Hepatocyte (in vitro differentiated cells): ENCODE results near the gene PHB1. TPM values are rescaled to one million over a fixed set of nuclear protein-coding genes. Genes with fewer than 3 reads are reported as not detected.
A peak's percentile ranks its signal among the peaks of the same experiment; 100 is the strongest.

ENCODE experiments used
- DNase-seq: peaks from one replicate; pipeline ENCODE4 v3.0.0-alpha.2; 2016; ENCODE audit warnings: low spot score
- H2AFZ ChIP-seq: fragments of 200-600 bp; sonication (generic); 2 replicates; pipeline ENCODE4 v1.6.0; 2016; ENCODE audit warnings: antibody characterized with exemption, mild to moderate bottlenecking
- H3K27ac ChIP-seq: fragments of 200-600 bp; sonication (generic); 2 replicates; pipeline ENCODE4 v1.5.1; 2016; ENCODE audit warnings: mild to moderate bottlenecking
- H3K27me3 ChIP-seq: fragments of 200-600 bp; sonication (generic); 2 replicates; pipeline ENCODE4 v1.6.1; 2016
- H3K36me3 ChIP-seq: fragments of 200-600 bp; sonication (generic); replicated peaks from 2 replicates; pipeline ENCODE4 v1.5.1; 2016; ENCODE audit warnings: low read depth; ENCODE audit not compliant: insufficient read depth
- H3K4me1 ChIP-seq: fragments of 200-600 bp; sonication (generic); 2 replicates; pipeline ENCODE4 v1.5.1; 2016; ENCODE audit warnings: mild to moderate bottlenecking, moderate library complexity; ENCODE audit not compliant: insufficient read depth
- H3K4me2 ChIP-seq: fragments of 200-600 bp; sonication (generic); 2 replicates; pipeline ENCODE4 v1.6.0; 2016
- H3K4me3 ChIP-seq: fragments of 200-600 bp; sonication (generic); 2 replicates; pipeline ENCODE4 v1.5.1; 2016; ENCODE audit warnings: mild to moderate bottlenecking
- H3K79me2 ChIP-seq: fragments of 200-600 bp; sonication (generic); 2 replicates; pipeline ENCODE4 v1.6.0; 2017; ENCODE audit warnings: mild to moderate bottlenecking
- H3K9me2 ChIP-seq: fragments of 200-600 bp; sonication (generic); replicated peaks from 2 replicates; pipeline ENCODE4 v1.6.0; 2017; ENCODE audit warnings: mild to moderate bottlenecking; ENCODE audit not compliant: insufficient read depth
- H3K9me3 ChIP-seq: fragments of 200-600 bp; sonication (generic); 2 replicates; pipeline ENCODE4 v1.5.1; 2016; ENCODE audit warnings: low read depth, mild to moderate bottlenecking
- H4K20me1 ChIP-seq: fragments of 200-600 bp; sonication (generic); 2 replicates; pipeline ENCODE4 v1.6.0; 2016; ENCODE audit warnings: mild to moderate bottlenecking; ENCODE audit not compliant: insufficient read depth, poor library complexity, severe bottlenecking
- CTCF ChIP-seq: fragments of 200-600 bp; sonication (generic); IDR thresholded peaks from 2 replicates; pipeline ENCODE4 v1.5.1; 2016; ENCODE audit warnings: antibody characterized with exemption, mild to moderate bottlenecking; ENCODE audit not compliant: poor library complexity
- EZH2 ChIP-seq: fragments of 200-600 bp; sonication (generic); IDR thresholded peaks from 2 replicates; pipeline ENCODE4 v1.6.1; 2016; ENCODE audit warnings: antibody characterized with exemption, mild to moderate bottlenecking, borderline replicate concordance
- EZH2phosphoT487 ChIP-seq: fragments of 200-600 bp; sonication (generic); IDR thresholded peaks from one replicate; pipeline ENCODE4 v1.6.1; 2018; ENCODE audit warnings: antibody characterized with exemption, mild to moderate bottlenecking, low read depth, moderate library complexity; ENCODE audit not compliant: unreplicated experiment, severe bottlenecking
- WGBS: methylation state at CpG from one replicate; pipeline ENCODE4 v1.1.6; 2016; ENCODE audit warnings: low lambda C conversion rate; ENCODE audit errors: missing lambda C conversion rate; 5-methylcytosine and 5-hydroxymethylcytosine counted together
- polyA plus RNA-seq: library from polyadenylated mRNA; unstranded; fragments of >200 nt; fragmentation: Nextera tagmentation; extraction: Ambion mirVana; gene quantifications from 2 replicates; pipeline ENCODE4 v1.2.1, GENCODE V29; 2016
- total RNA-seq: library from RNA; depleted of rRNA; stranded (reverse); fragments of >200 nt; gene quantifications from 2 replicates; pipeline ENCODE4 v1.2.3, GENCODE V29; 2014

The PHB1 gene
- total and polyA plus RNA-seq, 2 experiments from 2014 or later: 114 to 171 TPM

GRCh38 chr17:49414271-49414621 is 436 bp downstream of the PHB1 start:
- Histone ChIP-seq H3K9me2 (no peaks in the 10 kb centered on the region), H3K4me1 (peaks cover 3% of the 10 kb centered on the region), H3K27me3 (no peaks in the 10 kb centered on the region), H2AFZ (peak overlapping the region; percentile 77), H4K20me1 (no peaks in the 10 kb centered on the region), H3K36me3 (no peaks in the 10 kb centered on the region), H3K79me2 (peaks cover 12% of the 10 kb centered on the region), H3K27ac (no peak overlapping the region), H3K4me2 (peak overlapping the region; percentile 96), H3K4me3 (peak overlapping the region; percentile 77), H3K9me3 (no peaks in the 10 kb centered on the region)
- TF ChIP-seq CTCF: no peak
- no peak for TF ChIP-seq EZH2
- TF ChIP-seq EZH2phosphoT487: no peak
- DNase-seq: peak; percentile 31
- under 1% methylated on average over 10 of the region's 10 CpGs for WGBS

- WGBS: 97% methylated on average over 14 of the region's 14 CpGs
- H3K9me2 ChIP-seq: no peaks in the 10 kb centered on the region
- H3K27me3 ChIP-seq: no peaks in the 10 kb centered on the region
- H3K27ac ChIP-seq: no peak overlapping the region
- H4K20me1 ChIP-seq: no peaks in the 10 kb centered on the region
- no peak overlapping the region for H2AFZ ChIP-seq
- peaks cover 7% of the 10 kb centered on the region for H3K79me2 ChIP-seq
- no peak for DNase-seq
- H3K4me3 ChIP-seq: no peak overlapping the region
- H3K4me2 ChIP-seq: no peak overlapping the region
- no peak for TF ChIP-seq EZH2
- TF ChIP-seq CTCF: no peak
- no peak for TF ChIP-seq EZH2phosphoT487
- no peaks in the 10 kb centered on the region for H3K36me3 ChIP-seq
- no peaks in the 10 kb centered on the region for H3K9me3 ChIP-seq
- peaks cover 8% of the 10 kb centered on the region for H3K4me1 ChIP-seq
These were observed 5.6 kb downstream of the PHB1 start for GRCh38 chr17:49409066-49409465.

- Histone ChIP-seq H3K27me3 (no peaks in the 10 kb centered on the region), H4K20me1 (no peaks in the 10 kb centered on the region), H3K79me2 (no peaks in the 10 kb centered on the region), H3K27ac (peak overlapping the region; percentile 70), H3K36me3 (no peaks in the 10 kb centered on the region), H3K4me3 (no peak overlapping the region), H3K4me2 (no peak overlapping the region), H2AFZ (no peak overlapping the region), H3K4me1 (peaks cover 5% of the 10 kb centered on the region), H3K9me2 (no peaks in the 10 kb centered on the region), H3K9me3 (no peaks in the 10 kb centered on the region)
- TF ChIP-seq EZH2 (no peak), CTCF (peak; percentile 95), EZH2phosphoT487 (no peak)
- whole genome bisulfite sequencing: 24% methylated on average over 9 of the region's 9 CpGs
- DNase-seq: peak; percentile 90
These were observed 6.6 kb downstream of the PHB1 start for GRCh38 chr17:49407981-49408501.

- H3K36me3 ChIP-seq: no peaks in the 10 kb centered on the region
- WGBS: 96% methylated on average over 9 of the region's 9 CpGs
These were observed 7.6 kb downstream of the PHB1 start for GRCh38 chr17:49407086-49407485.

More at GRCh38 chr17:49407086-49407485, 7.6 kb downstream of the PHB1 start:
- TF ChIP-seq EZH2phosphoT487 (no peak), CTCF (no peak), EZH2 (no peak)
- Histone ChIP-seq H3K4me2 (no peak overlapping the region), H3K79me2 (no peaks in the 10 kb centered on the region), H4K20me1 (no peaks in the 10 kb centered on the region), H3K27me3 (no peaks in the 10 kb centered on the region), H3K4me3 (no peak overlapping the region), H3K9me2 (no peaks in the 10 kb centered on the region), H3K9me3 (no peaks in the 10 kb centered on the region), H2AFZ (no peak overlapping the region), H3K27ac (no peak overlapping the region), H3K4me1 (peaks cover 5% of the 10 kb centered on the region)
- DNase-seq: no peak
